ENCODE measurements around the gene VPS13D.

DNA sequence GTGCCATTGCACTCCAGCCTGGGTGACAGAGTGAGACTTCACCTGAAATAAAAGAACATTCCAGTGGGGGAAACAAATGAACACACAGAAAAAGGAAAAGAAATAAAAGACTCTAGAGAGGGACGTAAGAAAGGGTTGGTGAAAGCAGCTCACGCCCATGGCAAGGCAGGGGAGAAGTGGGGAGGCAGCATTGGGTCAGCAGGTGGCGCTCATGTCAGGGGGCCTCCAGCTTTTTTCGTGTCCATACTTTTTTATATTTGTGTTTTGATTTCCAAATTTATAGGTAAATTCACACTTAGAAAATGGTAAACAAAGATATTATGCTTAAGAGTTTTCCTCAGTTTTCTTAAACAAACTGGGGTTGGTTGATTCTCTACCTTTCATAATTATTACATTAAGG lies 45.5 kb downstream of the VPS13D start:
- TF ChIP-seq SUZ12 (IDR thresholded peaks at IDR 0.05; ENCODE audit: extremely low read depth, insufficient read depth, insufficient read length) (no peak), ZNF274 (IDR thresholded peaks at IDR 0.05; ENCODE audit: low read depth, low read length) (no peak), YY1 (IDR thresholded peaks at IDR 0.05; ENCODE audit: insufficient read depth, insufficient read length) (no peak)

Data from NT2/D1 (cell line).